NB4 (cell line): Measurements from ENCODE around the gene CD302.

ENCODE experiments used
- CTCF ChIP-seq: IDR thresholded peaks from one replicate; pipeline ENCODE4 v1.5.1; 2012; ENCODE audit warnings: low read depth, low read length
- MAX ChIP-seq: IDR thresholded peaks from 2 replicates; pipeline ENCODE4 v1.6.1; 2011; ENCODE audit warnings: low read depth, low read length

- TF ChIP-seq CTCF (no peak), MAX (no peak)
These were observed 39.8 kb downstream of the CD302 start for GRCh38 chr2:159758239-159758638.
